K562 (cell line): Measurements from ENCODE around the gene SPATA25. TPM values are rescaled to one million over a fixed set of nuclear protein-coding genes. Genes with fewer than 3 reads are reported as not detected.

Experiments
- ATAC-seq: fragments of 200-7000 bp; cut with Tn5 transposase; 3 replicates; pipeline ENCODE4 v1.9.1; 2020; ENCODE audit warnings: moderate library complexity
- BruUV-seq: library from RNA; stranded (reverse); fragments of 400-500 nt; replicated peaks from 2 replicates; lab custom pipeline; 2021; lab: Mats Ljungman, UMichigan
- CTCF ChIA-PET: fragments of 300-600 bp; formaldehyde crosslinking; extraction: SDS; loops from one replicate; lab custom pipeline; 2021; ENCODE audit warnings: low intra/inter-chr PET ratio; lab: Yijun Ruan, JAX
- POLR2A ChIA-PET: fragments of 300-600, 350-650 bp; sonication (Branson Sonifier 250); formaldehyde crosslinking; extraction: SDS; loops from one replicate; lab custom pipeline; 2021; ENCODE audit warnings: antibody characterized with exemption, inconsistent platforms; lab: Yijun Ruan, JAX
- DNase-seq, 4 experiments: peaks; one replicate each; pipeline versions ENCODE4 v3.0.0 to v3.0.0-alpha.2; 2011 to 2018; ENCODE audit warnings: low spot score in 3 of 4, mixed read lengths in 3 of 4; ENCODE audit errors: extremely low read depth in 1 of 4
- FAIRE-seq: peaks from 2 replicates; lab custom pipeline; 2011; peaks lifted over from hg19 to GRCh38; lab: Jason Lieb, UNC
- H2AFZ ChIP-seq: 2 replicates; pipeline ENCODE4 v1.6.0; 2011; ENCODE audit warnings: low read depth, low read length, control low read depth, inconsistent platforms
- H3K27ac ChIP-seq: fragments of 200-600 bp; 3 replicates; pipeline ENCODE4 v1.8.0; 2011; ENCODE audit warnings: low read depth, mild to moderate bottlenecking, control low read depth, inconsistent platforms, low read length, moderate library complexity, mixed read lengths; ENCODE audit errors: extremely low read depth
- H3K27me3 ChIP-seq, 2 experiments: fragments of 300-600 bp in 1 of 2; 2 replicates in 1 of 2; 3 replicates in 1 of 2; pipeline versions ENCODE4 v1.6.0 to v1.8.0; 2011; ENCODE audit warnings: inconsistent platforms in 2 of 2, low read length in 2 of 2, mild to moderate bottlenecking in 1 of 2, mixed read lengths in 1 of 2, moderate library complexity in 1 of 2; ENCODE audit not compliant: control insufficient read depth in 2 of 2, insufficient read depth in 2 of 2
- H3K36me3 ChIP-seq: fragments of 300-600 bp; 3 replicates; pipeline ENCODE4 v1.8.0; 2011; ENCODE audit warnings: mild to moderate bottlenecking, low read length, inconsistent platforms; ENCODE audit not compliant: control insufficient read depth, insufficient read depth
- H3K4me1 ChIP-seq, 2 experiments: fragments of 200-600 bp in 1 of 2; replicated peaks in 1 of 2; 2 replicates in 1 of 2; 3 replicates in 1 of 2; pipeline versions ENCODE4 v1.5.1 to v1.8.0; 2011; ENCODE audit warnings: inconsistent platforms in 2 of 2, low read length in 2 of 2, mild to moderate bottlenecking in 1 of 2, mixed read lengths in 1 of 2, moderate library complexity in 1 of 2; ENCODE audit not compliant: control insufficient read depth in 2 of 2, insufficient read depth in 2 of 2
- H3K4me2 ChIP-seq: 2 replicates; pipeline ENCODE4 v1.6.1; 2011; ENCODE audit warnings: low read length, control low read depth, inconsistent platforms, mixed read lengths; ENCODE audit not compliant: insufficient read depth
- H3K4me3 ChIP-seq: fragments of 200-600 bp; sonication (generic), shearing (Covaris generic); 2 replicates; pipeline ENCODE4 v1.5.1; 2016; ENCODE audit warnings: control low read depth, inconsistent platforms
- H3K79me2 ChIP-seq: fragments of 200-600 bp; 3 replicates; pipeline ENCODE4 v1.8.0; 2011; ENCODE audit warnings: low read length, inconsistent platforms; ENCODE audit not compliant: control insufficient read depth, insufficient read depth
- H3K9ac ChIP-seq, 2 experiments: 2 replicates each; pipeline versions ENCODE4 v1.6.0 to v1.6.1; 2011; ENCODE audit warnings: low read depth in 2 of 2, low read length in 2 of 2, control low read depth in 1 of 2, inconsistent platforms in 1 of 2, mild to moderate bottlenecking in 1 of 2, mixed read lengths in 1 of 2; ENCODE audit not compliant: insufficient read depth in 1 of 2
- H3K9me1 ChIP-seq: one replicate; pipeline ENCODE4 v1.6.0; 2011; ENCODE audit warnings: inconsistent platforms, mild to moderate bottlenecking, low read length, moderate library complexity; ENCODE audit not compliant: control insufficient read depth, insufficient read depth
- H3K9me3 ChIP-seq: replicated peaks from 2 replicates; pipeline ENCODE4 v1.5.1; 2011; ENCODE audit warnings: low read depth, low read length, inconsistent platforms; ENCODE audit not compliant: control insufficient read depth, insufficient read depth
- H4K20me1 ChIP-seq: replicated peaks from 2 replicates; pipeline ENCODE4 v1.6.1; 2011; ENCODE audit warnings: low read length, inconsistent platforms, mixed read lengths; ENCODE audit not compliant: control insufficient read depth, insufficient read depth
- RFX7 ChIP-seq: fragments of 250-450 bp; sonication (Bioruptor Pico); IDR thresholded peaks from 2 replicates; pipeline ENCODE4 v1.5.1; 2021; ENCODE audit warnings: mild to moderate bottlenecking
- XRCC3 ChIP-seq: fragments of 450-650 bp; IDR thresholded peaks from 2 replicates; pipeline ENCODE4 v1.6.1; 2017; ENCODE audit warnings: mild to moderate bottlenecking, moderate library complexity
- ZFP91 ChIP-seq: sonication (generic); formaldehyde crosslinking; IDR thresholded peaks from 2 replicates; pipeline ENCODE4 v1.8.0; 2022; ENCODE audit warnings: mild to moderate bottlenecking, missing genetic modification reagents
- ZNF589 ChIP-seq: fragments of 200-800 bp; sonication (Bioruptor generic); IDR thresholded peaks from 2 replicates; pipeline ENCODE4 v1.6.1; 2016; ENCODE audit warnings: low read depth, missing genetic modification characterization, missing compliant biosample characterization
- WGBS: fragments of 100-300 bp; shearing (Covaris generic); methylation state at CpG from one replicate; pipeline ENCODE4 v1.1.6; 2016; ENCODE audit warnings: low coverage, mixed read lengths; ENCODE audit not compliant: insufficient coverage; ENCODE audit errors: missing lambda C conversion rate; 5-methylcytosine and 5-hydroxymethylcytosine counted together
- in situ Hi-C: fragments of 300-500 bp; cut with MboI; formaldehyde crosslinking; loops from 4 replicates; pipeline ENCODE4 v1.15.0; 2018; ENCODE audit warnings: inconsistent platforms, mixed read lengths
- intact Hi-C: fragments of 100-400 bp; cut with micrococcal nuclease; formaldehyde crosslinking; loops from 2 replicates; pipeline ENCODE4 v1.14.2; 2022
- polyA plus RNA-seq, 8 experiments: library from polyadenylated mRNA; depleted of rRNA in 4 of 8; stranded (reverse) in 5 of 8; unstranded in 3 of 8; fragments of >200 nt; fragmentation: Nextera tagmentation in 2 of 8; fragmentation: Illumina TruSeq in 1 of 8; extraction: Ambion mirVana in 2 of 8; extraction: Trizol in 1 of 8; gene quantifications; 2 replicates each; pipeline versions ENCODE4 v1.2.1 to v1.2.3, GENCODE V29; 2011 to 2014; ENCODE audit warnings: inconsistent platforms in 1 of 8, missing spikeins in 1 of 8
- total RNA-seq, 7 experiments: library from RNA; depleted of rRNA in 6 of 7; stranded (reverse); fragments of >200 nt in 6 of 7; fragmentation: Illumina TruSeq in 2 of 7; extraction: Trizol in 2 of 7; gene quantifications; 2 replicates each; pipeline versions ENCODE4 v1.2.1 to v1.2.3, GENCODE V29; 2011 to 2021; ENCODE audit warnings: low replicate concordance in 1 of 7
- TF ChIP-seq, protein P1 (sequence below): fragments of 150-350 bp; conservative IDR thresholded peaks from 2 replicates; pipeline ENCODE4 v1.6.1; 2014; ENCODE audit warnings: low read length
- TF ChIP-seq, protein P2 (sequence below): fragments of 250-450 bp; sonication (Bioruptor Pico); IDR thresholded peaks from 2 replicates; pipeline ENCODE4 v1.4.0; 2020

SPATA25 gene
- total and polyA plus RNA-seq, 9 of the 15 experiments (the other 6 are each of a cell fraction or from before 2014, with no cell fraction given): 0.21 to 0.95 (median 0.53) TPM; not detected in 3

GRCh38 chr20:45841407-45842129 lies 45.9 kb downstream of the SPATA25 start:
- no peak overlapping the region for H2AFZ ChIP-seq

More at GRCh38 chr20:45841407-45842129, 45.9 kb downstream of the SPATA25 start:
- Histone ChIP-seq H4K20me1 (no peaks in the 10 kb centered on the region), H3K4me2 (no peak overlapping the region), H3K79me2 (no peaks in the 10 kb centered on the region), H3K9ac (no peak overlapping the region), H3K9me1 (peaks cover 3% of the 10 kb centered on the region), H3K9me3 (no peaks in the 10 kb centered on the region), H3K27ac (no peak overlapping the region), H3K4me3 (no peak overlapping the region), H3K36me3 (peaks cover 31% of the 10 kb centered on the region; the same call in 2 of the 3 replicates), H3K27me3 (no peaks in the 10 kb centered on the region), H3K4me1 (peaks cover 5 to 12% of the 10 kb centered on the region in 2 experiments)
- CTCF ChIA-PET: no interaction called here
- in situ Hi-C loops (no loop called here), intact Hi-C loops (no loop called here)
- WGBS: 82% methylated on average over 10 of the region's 10 CpGs
- BruUV-seq: no TSS peak
- no peak for DNase-seq
- no peak for FAIRE-seq
- no peak for ATAC-seq
- POLR2A ChIA-PET: interaction anchor here (0.7 to 4.9 kb wide), 3 partner anchors 8 to 97 kb away, joined by 3 to 19 read pairs (median 4); partner anchors contain the start of gene SNX21
- TF ChIP-seq XRCC3 (no peak), ZNF589 (CRISPR knock-in tag) (no peak), ZFP91 (no peak), RFX7 (CRISPR knock-in tag) (no peak)
- TF ChIP-seq, protein P1, sequence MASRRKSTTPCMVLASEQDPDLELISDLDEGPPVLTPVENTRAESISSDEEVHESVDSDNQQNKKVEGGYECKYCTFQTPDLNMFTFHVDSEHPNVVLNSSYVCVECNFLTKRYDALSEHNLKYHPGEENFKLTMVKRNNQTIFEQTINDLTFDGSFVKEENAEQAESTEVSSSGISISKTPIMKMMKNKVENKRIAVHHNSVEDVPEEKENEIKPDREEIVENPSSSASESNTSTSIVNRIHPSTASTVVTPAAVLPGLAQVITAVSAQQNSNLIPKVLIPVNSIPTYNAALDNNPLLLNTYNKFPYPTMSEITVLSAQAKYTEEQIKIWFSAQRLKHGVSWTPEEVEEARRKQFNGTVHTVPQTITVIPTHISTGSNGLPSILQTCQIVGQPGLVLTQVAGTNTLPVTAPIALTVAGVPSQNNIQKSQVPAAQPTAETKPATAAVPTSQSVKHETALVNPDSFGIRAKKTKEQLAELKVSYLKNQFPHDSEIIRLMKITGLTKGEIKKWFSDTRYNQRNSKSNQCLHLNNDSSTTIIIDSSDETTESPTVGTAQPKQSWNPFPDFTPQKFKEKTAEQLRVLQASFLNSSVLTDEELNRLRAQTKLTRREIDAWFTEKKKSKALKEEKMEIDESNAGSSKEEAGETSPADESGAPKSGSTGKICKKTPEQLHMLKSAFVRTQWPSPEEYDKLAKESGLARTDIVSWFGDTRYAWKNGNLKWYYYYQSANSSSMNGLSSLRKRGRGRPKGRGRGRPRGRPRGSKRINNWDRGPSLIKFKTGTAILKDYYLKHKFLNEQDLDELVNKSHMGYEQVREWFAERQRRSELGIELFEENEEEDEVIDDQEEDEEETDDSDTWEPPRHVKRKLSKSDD: no peak
- TF ChIP-seq, protein P2, sequence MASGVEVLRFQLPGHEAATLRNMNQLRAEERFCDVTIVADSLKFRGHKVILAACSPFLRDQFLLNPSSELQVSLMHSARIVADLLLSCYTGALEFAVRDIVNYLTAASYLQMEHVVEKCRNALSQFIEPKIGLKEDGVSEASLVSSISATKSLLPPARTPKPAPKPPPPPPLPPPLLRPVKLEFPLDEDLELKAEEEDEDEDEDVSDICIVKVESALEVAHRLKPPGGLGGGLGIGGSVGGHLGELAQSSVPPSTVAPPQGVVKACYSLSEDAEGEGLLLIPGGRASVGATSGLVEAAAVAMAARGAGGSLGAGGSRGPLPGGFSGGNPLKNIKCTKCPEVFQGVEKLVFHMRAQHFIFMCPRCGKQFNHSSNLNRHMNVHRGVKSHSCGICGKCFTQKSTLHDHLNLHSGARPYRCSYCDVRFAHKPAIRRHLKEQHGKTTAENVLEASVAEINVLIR (CRISPR knock-in tag): no peak
